ENCODE data around the gene TRERF1.

GRCh38 chr6:42226161-42226611 is 225.5 kb downstream of the TRERF1 start:
- TF ChIP-seq CTCF (optimal IDR thresholded peaks at IDR 0.05 in 1 of 3, IDR thresholded peaks at IDR 0.05 in 1 of 3, conservative IDR thresholded peaks at IDR 0.05 in 1 of 3; ENCODE audit: extremely low read depth in 1 of 3, insufficient read depth in 2 of 3, low read length in 3 of 3) (no peak), EZH2 (IDR thresholded peaks at IDR 0.05; ENCODE audit: low read length) (no peak)

Data from keratinocyte (primary cell).